H9 (cell line): ENCODE data around the gene SATB2. TPM values are rescaled to one million over a fixed set of nuclear protein-coding genes. Genes with fewer than 3 reads are reported as not detected.

Source experiments
- DNase-seq: peaks from one replicate; pipeline ENCODE4 v3.0.0-alpha.2; 2017
- H2AFZ ChIP-seq: one replicate; pipeline ENCODE4 v1.6.1; 2013; ENCODE audit warnings: mild to moderate bottlenecking, low read length, control low read depth, moderate library complexity
- H2AK5ac ChIP-seq: 2 replicates; pipeline ENCODE4 v1.6.1; 2013; ENCODE audit warnings: low read length, control low read depth, mixed read lengths; ENCODE audit not compliant: insufficient read length
- H2BK120ac ChIP-seq: one replicate; pipeline ENCODE4 v1.6.1; 2013; ENCODE audit warnings: low read depth, mild to moderate bottlenecking, low read length, control low read depth, inconsistent platforms; ENCODE audit not compliant: poor library complexity, severe bottlenecking
- H2BK12ac ChIP-seq: 2 replicates; pipeline ENCODE4 v1.6.1; 2013; ENCODE audit warnings: low read length, control low read depth, mixed read lengths, low read depth; ENCODE audit not compliant: insufficient read length
- H2BK15ac ChIP-seq: 2 replicates; pipeline ENCODE4 v1.6.1; 2013; ENCODE audit warnings: low read depth, low read length, control low read depth
- H2BK20ac ChIP-seq: one replicate; pipeline ENCODE4 v1.6.1; 2013; ENCODE audit warnings: low read depth, mild to moderate bottlenecking, low read length, control low read depth, inconsistent platforms; ENCODE audit not compliant: poor library complexity, severe bottlenecking
- H2BK5ac ChIP-seq: 2 replicates; pipeline ENCODE4 v1.6.1; 2013; ENCODE audit warnings: low read length, control low read depth, mixed read lengths; ENCODE audit not compliant: insufficient read length
- H3K14ac ChIP-seq: 2 replicates; pipeline ENCODE4 v1.6.1; 2013; ENCODE audit warnings: low read length, control low read depth; ENCODE audit not compliant: insufficient read depth
- H3K18ac ChIP-seq: 2 replicates; pipeline ENCODE4 v1.6.1; 2013; ENCODE audit warnings: low read depth, mild to moderate bottlenecking, mixed read lengths, low read length, control low read depth; ENCODE audit not compliant: insufficient read length
- H3K23ac ChIP-seq: 2 replicates; pipeline ENCODE4 v1.6.1; 2013; ENCODE audit warnings: low read length, control low read depth, mixed read lengths, low read depth; ENCODE audit not compliant: insufficient read length
- H3K23me2 ChIP-seq: 2 replicates; pipeline ENCODE4 v1.6.1; 2013; ENCODE audit warnings: low read depth, mild to moderate bottlenecking, mixed read lengths, low read length, control low read depth; ENCODE audit not compliant: insufficient read length, poor library complexity, severe bottlenecking
- H3K27ac ChIP-seq: 2 replicates; pipeline ENCODE4 v1.5.1; 2013; ENCODE audit warnings: low read length, control low read depth, mixed read lengths, low read depth; ENCODE audit not compliant: insufficient read length
- H3K27me3 ChIP-seq: 2 replicates; pipeline ENCODE4 v1.6.1; 2013; ENCODE audit warnings: low read length, control low read depth, inconsistent platforms; ENCODE audit not compliant: insufficient read depth
- H3K4ac ChIP-seq: 2 replicates; pipeline ENCODE4 v1.6.1; 2013; ENCODE audit warnings: low read depth, mild to moderate bottlenecking, control low read depth, inconsistent platforms, low read length, moderate library complexity
- H3K4me1 ChIP-seq: 2 replicates; pipeline ENCODE4 v1.6.1; 2013; ENCODE audit warnings: low read length, control low read depth, inconsistent platforms; ENCODE audit not compliant: insufficient read depth
- H3K4me2 ChIP-seq: 2 replicates; pipeline ENCODE4 v1.6.1; 2013; ENCODE audit warnings: low read length, control low read depth, mixed read lengths; ENCODE audit not compliant: insufficient read length, insufficient read depth
- H3K56ac ChIP-seq: 2 replicates; pipeline ENCODE4 v1.6.1; 2013; ENCODE audit warnings: low read depth, mild to moderate bottlenecking, mixed read lengths, low read length, control low read depth; ENCODE audit not compliant: insufficient read length
- H3K79me1 ChIP-seq: 2 replicates; pipeline ENCODE4 v1.6.1; 2013; ENCODE audit warnings: low read depth, mild to moderate bottlenecking, moderate library complexity, low read length, control low read depth, inconsistent platforms; ENCODE audit not compliant: insufficient read depth, poor library complexity, severe bottlenecking
- H3K79me2 ChIP-seq: 2 replicates; pipeline ENCODE4 v1.6.1; 2013; ENCODE audit warnings: low read length, control low read depth, inconsistent platforms; ENCODE audit not compliant: insufficient read depth
- H3K9ac ChIP-seq: 2 replicates; pipeline ENCODE4 v1.6.1; 2013; ENCODE audit warnings: low read length, control low read depth, mixed read lengths; ENCODE audit not compliant: insufficient read length; ENCODE audit errors: extremely low read depth
- H3K9me3 ChIP-seq: one replicate; pipeline ENCODE4 v1.6.1; 2013; ENCODE audit warnings: low read depth, low read length, inconsistent platforms; ENCODE audit not compliant: control insufficient read depth
- H3T11ph ChIP-seq: one replicate; pipeline ENCODE4 v1.6.1; 2013; ENCODE audit warnings: mild to moderate bottlenecking, low read length, control low read depth, inconsistent platforms
- H4K20me1 ChIP-seq: one replicate; pipeline ENCODE4 v1.6.1; 2013; ENCODE audit not compliant: control insufficient read depth, insufficient read length, insufficient read depth
- H4K5ac ChIP-seq: 2 replicates; pipeline ENCODE4 v1.6.1; 2013; ENCODE audit warnings: low read depth, mild to moderate bottlenecking, mixed read lengths, low read length, control low read depth; ENCODE audit not compliant: insufficient read length
- H4K8ac ChIP-seq: replicated peaks from 2 replicates; pipeline ENCODE4 v1.6.1; 2013; ENCODE audit warnings: low read length, control low read depth, mixed read lengths, low read depth; ENCODE audit not compliant: insufficient read length
- H4K91ac ChIP-seq: 2 replicates; pipeline ENCODE4 v1.6.1; 2013; ENCODE audit warnings: low read depth, mild to moderate bottlenecking, moderate library complexity, mixed read lengths, low read length, control low read depth; ENCODE audit not compliant: insufficient read length
- H3K27ac Mint-ChIP-seq, 3 experiments: 2 replicates in 2 of 3; 3 replicates in 1 of 3; pipeline ENCODE4 v1.8.0; 2020 to 2021; ENCODE audit warnings: mixed read lengths in 3 of 3, mild to moderate bottlenecking in 1 of 3, moderate library complexity in 1 of 3
- H3K27me3 Mint-ChIP-seq: 2 replicates; pipeline ENCODE4 v1.8.0; 2021; ENCODE audit warnings: low read depth, mild to moderate bottlenecking, moderate library complexity, mixed read lengths
- H3K36me3 Mint-ChIP-seq, 3 experiments: 2 replicates in 2 of 3; 3 replicates in 1 of 3; pipeline ENCODE4 v1.8.0; 2020 to 2021; ENCODE audit warnings: low read depth in 3 of 3, mixed read lengths in 3 of 3; ENCODE audit not compliant: insufficient read depth in 1 of 3
- H3K4me1 Mint-ChIP-seq, 2 experiments: 2 replicates each; pipeline ENCODE4 v1.8.0; 2020; ENCODE audit warnings: mixed read lengths in 2 of 2
- H3K4me3 Mint-ChIP-seq, 2 experiments: 2 replicates in 1 of 2; 3 replicates in 1 of 2; pipeline ENCODE4 v1.8.0; 2020 to 2021; ENCODE audit warnings: mild to moderate bottlenecking in 2 of 2, mixed read lengths in 2 of 2, moderate library complexity in 1 of 2
- H3K9me3 Mint-ChIP-seq, 2 experiments: 2 replicates in 1 of 2; 3 replicates in 1 of 2; pipeline ENCODE4 v1.8.0; 2020; ENCODE audit warnings: mild to moderate bottlenecking in 2 of 2, mixed read lengths in 2 of 2, moderate library complexity in 1 of 2
- WGBS: extraction: QIAGEN DNeasy Blood & Tissue Kit; methylation state at CpG from one replicate; pipeline ENCODE4 v1.1.7; 2013; ENCODE audit warnings: missing lambda C conversion rate, low lambda C conversion rate, mixed read lengths; ENCODE audit not compliant: insufficient read length; ENCODE audit errors: extremely low coverage; 5-methylcytosine and 5-hydroxymethylcytosine counted together
- total RNA-seq: library from RNA; stranded (reverse); gene quantifications from 2 replicates; pipeline ENCODE4 v1.2.1, GENCODE V29; 2021
- TF ChIP-seq, protein P1 (sequence below): fragments of 200-600 bp; sonication (generic); conservative IDR thresholded peaks from 3 replicates; pipeline ENCODE4 v1.8.0; 2021; ENCODE audit warnings: antibody characterized with exemption, mild to moderate bottlenecking

The SATB2 gene
- total RNA-seq, 1 experiment from 2014 or later, result 23.8 TPM

GRCh38 chr2:199490049-199490448, 32.3 kb upstream of the SATB2 start:
- Histone ChIP-seq H2BK5ac (no peak overlapping the region), H3K4me2 (no peak overlapping the region), H2BK20ac (no peak overlapping the region), H3K4ac (no peak overlapping the region), H3K56ac (no peak overlapping the region), H4K8ac (no peak overlapping the region), H3K27me3 (no peaks in the 10 kb centered on the region), H2AFZ (no peak overlapping the region), H3K23ac (no peak overlapping the region), H3T11ph (no peak overlapping the region), H4K91ac (no peak overlapping the region), H3K79me1 (no peaks in the 10 kb centered on the region), H3K23me2 (no peaks in the 10 kb centered on the region), H3K14ac (no peak overlapping the region), H4K20me1 (no peaks in the 10 kb centered on the region), H3K79me2 (no peaks in the 10 kb centered on the region), H3K4me1 (no peaks in the 10 kb centered on the region), H2AK5ac (no peak overlapping the region), H3K27ac (no peak overlapping the region), H2BK12ac (no peak overlapping the region), H4K5ac (no peak overlapping the region), H2BK15ac (no peak overlapping the region), H3K9me3 (no peaks in the 10 kb centered on the region), H2BK120ac (no peak overlapping the region), H3K18ac (no peak overlapping the region), H3K9ac (no peak overlapping the region)
- H3K27me3 Mint-ChIP-seq, result no peaks in the 10 kb centered on the region
- DNase-seq, result no peak
- peaks cover 3 to 6% of the 10 kb centered on the region in 2 experiments; a peak in 2 of 4 replicates for H3K4me1 Mint-ChIP-seq
- TF ChIP-seq, protein P1, sequence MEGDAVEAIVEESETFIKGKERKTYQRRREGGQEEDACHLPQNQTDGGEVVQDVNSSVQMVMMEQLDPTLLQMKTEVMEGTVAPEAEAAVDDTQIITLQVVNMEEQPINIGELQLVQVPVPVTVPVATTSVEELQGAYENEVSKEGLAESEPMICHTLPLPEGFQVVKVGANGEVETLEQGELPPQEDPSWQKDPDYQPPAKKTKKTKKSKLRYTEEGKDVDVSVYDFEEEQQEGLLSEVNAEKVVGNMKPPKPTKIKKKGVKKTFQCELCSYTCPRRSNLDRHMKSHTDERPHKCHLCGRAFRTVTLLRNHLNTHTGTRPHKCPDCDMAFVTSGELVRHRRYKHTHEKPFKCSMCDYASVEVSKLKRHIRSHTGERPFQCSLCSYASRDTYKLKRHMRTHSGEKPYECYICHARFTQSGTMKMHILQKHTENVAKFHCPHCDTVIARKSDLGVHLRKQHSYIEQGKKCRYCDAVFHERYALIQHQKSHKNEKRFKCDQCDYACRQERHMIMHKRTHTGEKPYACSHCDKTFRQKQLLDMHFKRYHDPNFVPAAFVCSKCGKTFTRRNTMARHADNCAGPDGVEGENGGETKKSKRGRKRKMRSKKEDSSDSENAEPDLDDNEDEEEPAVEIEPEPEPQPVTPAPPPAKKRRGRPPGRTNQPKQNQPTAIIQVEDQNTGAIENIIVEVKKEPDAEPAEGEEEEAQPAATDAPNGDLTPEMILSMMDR, result no peak
- H3K27ac Mint-ChIP-seq, result no peak overlapping the region
- H3K4me3 Mint-ChIP-seq, result no peak overlapping the region
- no peaks in the 10 kb centered on the region for H3K36me3 Mint-ChIP-seq
- WGBS, result no CpG with 5 or more reads among the region's 5 CpGs
- H3K9me3 Mint-ChIP-seq, result no peaks in the 10 kb centered on the region
